IPS-20b (cell line): ENCODE results near the gene PGA5.

Source experiments
- H3K27ac ChIP-seq: one replicate; pipeline ENCODE4 v1.5.1; 2013; ENCODE audit warnings: low read length
- H3K27me3 ChIP-seq: 2 replicates; pipeline ENCODE4 v1.6.1; 2013; ENCODE audit warnings: mild to moderate bottlenecking, low read length, inconsistent platforms; ENCODE audit not compliant: insufficient read depth
- H3K36me3 ChIP-seq: 2 replicates; pipeline ENCODE4 v1.6.1; 2013; ENCODE audit warnings: low read depth, mild to moderate bottlenecking, inconsistent platforms, low read length, moderate library complexity; ENCODE audit not compliant: insufficient read depth
- H3K4me1 ChIP-seq: 2 replicates; pipeline ENCODE4 v1.6.1; 2013; ENCODE audit warnings: mild to moderate bottlenecking, control low read depth, inconsistent platforms, low read length, moderate library complexity; ENCODE audit not compliant: insufficient read depth
- H3K4me3 ChIP-seq: 2 replicates; pipeline ENCODE4 v1.5.1; 2013; ENCODE audit warnings: mild to moderate bottlenecking, low read length, inconsistent platforms
- H3K9ac ChIP-seq: 2 replicates; pipeline ENCODE4 v1.6.1; 2013; ENCODE audit warnings: low read depth, mild to moderate bottlenecking, inconsistent platforms, low read length, moderate library complexity
- H3K9me3 ChIP-seq: 2 replicates; pipeline ENCODE4 v1.6.1; 2013; ENCODE audit warnings: mild to moderate bottlenecking, low read depth, low read length, inconsistent platforms; ENCODE audit not compliant: insufficient read depth

Gene PGA5

DNA sequence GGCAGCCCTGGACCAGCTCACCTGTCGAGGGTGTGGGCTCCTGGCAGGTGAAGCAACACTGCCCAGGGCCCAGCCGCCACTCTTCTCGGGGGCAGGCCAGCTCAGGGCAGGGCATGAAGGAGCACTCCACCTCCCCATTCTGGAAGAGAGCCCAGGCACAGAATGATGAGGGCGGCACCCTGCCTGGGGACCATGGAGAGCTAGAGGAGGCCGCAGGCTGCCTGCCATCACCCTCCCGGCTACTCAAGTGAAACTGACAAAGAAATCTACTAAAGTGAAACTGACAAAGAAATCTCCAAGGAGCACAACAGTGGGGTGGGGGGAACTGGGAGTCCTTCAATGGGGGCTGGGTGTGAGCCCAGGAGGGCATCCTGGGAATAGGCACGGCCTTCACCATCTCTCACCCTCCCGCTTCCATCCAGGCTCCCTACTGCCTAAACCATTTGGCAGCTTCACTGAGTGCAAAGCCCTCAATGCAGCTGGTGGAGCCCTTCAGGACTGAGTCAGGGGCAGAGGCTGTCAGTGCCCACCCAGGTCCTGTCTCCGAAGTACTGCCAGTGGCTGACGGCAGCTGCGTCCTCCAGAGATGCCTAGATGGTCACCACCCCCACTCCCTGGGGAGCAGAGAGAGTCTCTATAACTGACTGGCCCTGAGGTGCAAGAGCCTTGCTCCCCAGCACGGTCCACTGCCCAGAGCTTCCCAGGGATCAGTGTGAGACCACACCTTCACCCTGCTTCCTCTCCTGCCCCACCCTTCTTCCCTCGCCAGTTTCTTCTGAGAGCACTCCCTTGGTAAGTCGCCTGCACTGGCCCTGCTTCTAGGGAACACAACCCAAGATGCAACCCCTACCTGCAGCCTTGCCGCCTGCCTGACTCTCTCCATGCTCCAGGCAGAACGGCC is 32.5 kb downstream of the PGA5 start:
- H3K4me3 ChIP-seq = no peak overlapping the region
- no peak overlapping the region for H3K27ac ChIP-seq
- H3K4me1 ChIP-seq = no peaks in the 10 kb centered on the region
- H3K36me3 ChIP-seq = peaks cover 21% of the 10 kb centered on the region
- 0 out of 2 replicates have a peak, but pooled peaks cover 4% of the 10 kb centered on the region for H3K27me3 ChIP-seq
- no peaks in the 10 kb centered on the region for H3K9me3 ChIP-seq
- no peak overlapping the region for H3K9ac ChIP-seq

DNA sequence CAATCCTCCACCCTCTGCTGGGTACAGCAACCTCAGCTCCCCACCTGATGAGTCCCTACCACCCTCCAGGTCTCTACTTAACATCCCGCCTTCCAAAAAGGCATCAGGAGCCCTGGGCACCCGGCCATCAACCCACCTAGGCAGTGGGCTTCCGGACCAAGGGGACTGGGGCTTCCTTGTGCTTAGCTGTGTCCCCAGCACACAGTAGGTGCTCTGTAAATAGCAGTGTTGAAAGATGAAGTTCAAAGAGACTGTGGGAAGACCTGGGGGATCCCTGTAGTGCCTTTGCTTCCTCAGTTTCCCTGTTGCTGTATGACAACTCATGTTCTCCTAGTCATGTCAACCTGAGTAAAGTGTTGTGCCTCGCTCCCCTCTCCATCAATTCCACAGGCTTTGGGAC is 33.1 kb downstream of the PGA5 start:
- no peak overlapping the region for H3K4me3 ChIP-seq
- no peaks in the 10 kb centered on the region for H3K4me1 ChIP-seq
- H3K27ac ChIP-seq = no peak overlapping the region
- no peaks in the 10 kb centered on the region for H3K9me3 ChIP-seq
- no peak overlapping the region for H3K9ac ChIP-seq
- peaks cover 22% of the 10 kb centered on the region for H3K36me3 ChIP-seq
- 0 out of 2 replicates have a peak, but pooled peaks cover 4% of the 10 kb centered on the region for H3K27me3 ChIP-seq

DNA sequence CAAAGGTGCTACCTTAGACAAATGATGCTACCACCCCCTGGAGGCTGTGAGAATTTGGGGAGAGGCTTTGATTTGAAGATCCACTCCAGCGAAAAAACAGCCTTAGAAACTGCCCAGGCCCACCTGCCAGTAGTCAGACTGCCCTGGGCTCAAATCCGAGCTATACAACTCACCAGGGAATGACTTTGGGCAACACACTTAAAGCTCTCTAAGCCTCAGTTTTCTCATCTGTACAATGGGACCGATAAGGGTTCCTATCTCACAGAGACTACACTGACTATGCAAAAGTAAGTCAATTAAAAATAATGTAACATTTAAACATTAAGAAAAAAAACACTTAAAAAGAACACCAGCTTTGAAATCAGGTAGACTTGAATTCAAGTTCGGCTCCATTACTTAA is 34.2 kb downstream of the PGA5 start:
- peaks cover 23% of the 10 kb centered on the region for H3K36me3 ChIP-seq
- H3K27ac ChIP-seq = no peak overlapping the region
- no peaks in the 10 kb centered on the region for H3K9me3 ChIP-seq
- no peak overlapping the region for H3K9ac ChIP-seq
- H3K4me1 ChIP-seq = peaks cover 4% of the 10 kb centered on the region
- 0 out of 2 replicates have a peak, but pooled peaks cover 4% of the 10 kb centered on the region for H3K27me3 ChIP-seq
- H3K4me3 ChIP-seq = no peak overlapping the region

DNA sequence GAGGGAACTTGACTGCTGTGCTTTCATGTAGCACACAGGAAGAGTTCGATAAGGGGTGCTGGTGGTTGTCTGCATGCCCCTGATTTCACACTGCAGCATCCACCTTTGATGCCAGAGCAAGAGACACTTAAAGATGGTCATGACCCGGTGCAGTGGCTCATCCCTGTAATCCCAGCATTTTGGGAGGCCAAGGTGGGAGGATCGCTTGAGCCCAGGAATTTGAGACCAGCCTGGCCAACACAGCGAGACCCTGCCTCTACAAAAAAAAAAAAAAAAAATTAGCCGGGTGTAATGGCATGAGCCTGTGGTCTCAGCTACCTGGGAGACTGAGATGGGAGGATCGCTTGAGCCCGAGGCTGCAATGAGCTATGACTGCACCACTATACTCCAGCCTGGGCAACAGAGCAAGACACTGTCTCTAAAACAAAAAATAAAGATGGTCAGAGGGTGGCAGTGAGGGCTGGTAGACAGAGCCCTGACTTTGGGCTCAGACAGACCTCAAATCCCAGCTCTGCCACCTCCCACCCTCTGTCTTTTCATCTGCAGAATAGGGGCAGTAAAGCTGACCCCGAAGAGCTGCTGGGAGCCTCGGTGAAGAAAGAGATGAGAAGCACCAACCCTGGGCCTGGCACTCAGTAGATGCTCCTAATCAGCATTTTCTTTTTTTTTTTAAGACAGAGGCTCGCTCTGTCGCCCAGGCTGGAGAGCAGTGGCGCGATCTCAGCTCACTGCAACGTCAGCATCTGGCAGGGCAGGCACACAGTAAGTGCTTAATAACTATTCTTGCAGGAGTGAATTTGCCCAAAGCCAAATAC is 36.4 kb downstream of the PGA5 start:
- H3K36me3 ChIP-seq = peaks cover 21% of the 10 kb centered on the region; the same call in 1 of the 2 replicates
- H3K27ac ChIP-seq = no peak overlapping the region
- H3K9ac ChIP-seq = no peak overlapping the region

DNA sequence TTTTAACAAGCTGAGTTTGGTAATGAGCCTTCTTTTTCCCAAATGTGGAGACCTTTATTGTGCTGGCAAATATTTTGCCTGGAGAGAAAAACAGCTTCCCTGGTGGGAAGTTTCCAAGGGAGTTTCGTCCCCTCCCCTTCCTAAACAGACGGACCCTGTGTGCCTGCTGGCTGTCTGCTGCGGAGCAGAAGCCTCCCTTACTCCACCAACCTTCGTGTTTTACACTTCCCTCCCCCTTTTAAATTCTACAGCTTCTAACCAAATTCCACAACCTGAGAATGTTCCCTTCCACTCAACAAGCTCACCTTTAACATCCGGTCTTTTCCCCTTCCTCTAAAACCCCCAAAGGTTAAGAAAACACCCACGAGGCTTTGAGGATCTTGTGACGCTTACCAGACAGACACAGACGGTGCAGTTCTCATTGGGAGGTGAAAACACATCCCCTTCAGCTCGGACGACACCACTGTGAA is 37.1 kb downstream of the PGA5 start:
- Histone ChIP-seq H3K9me3 (no peaks in the 10 kb centered on the region), H3K36me3 (peaks cover 21% of the 10 kb centered on the region; the same call in 1 of the 2 replicates), H3K27me3 (peaks cover 17% of the 10 kb centered on the region), H3K4me1 (peaks cover 14% of the 10 kb centered on the region), H3K4me3 (no peak overlapping the region), H3K27ac (no peak overlapping the region), H3K9ac (no peak overlapping the region)

More for the DNA sequence above, 36.4 kb downstream of the PGA5 start:
- peaks cover 11% of the 10 kb centered on the region for H3K27me3 ChIP-seq
- H3K9me3 ChIP-seq = no peaks in the 10 kb centered on the region
- H3K4me1 ChIP-seq = peaks cover 14% of the 10 kb centered on the region
- H3K4me3 ChIP-seq = no peak overlapping the region

DNA sequence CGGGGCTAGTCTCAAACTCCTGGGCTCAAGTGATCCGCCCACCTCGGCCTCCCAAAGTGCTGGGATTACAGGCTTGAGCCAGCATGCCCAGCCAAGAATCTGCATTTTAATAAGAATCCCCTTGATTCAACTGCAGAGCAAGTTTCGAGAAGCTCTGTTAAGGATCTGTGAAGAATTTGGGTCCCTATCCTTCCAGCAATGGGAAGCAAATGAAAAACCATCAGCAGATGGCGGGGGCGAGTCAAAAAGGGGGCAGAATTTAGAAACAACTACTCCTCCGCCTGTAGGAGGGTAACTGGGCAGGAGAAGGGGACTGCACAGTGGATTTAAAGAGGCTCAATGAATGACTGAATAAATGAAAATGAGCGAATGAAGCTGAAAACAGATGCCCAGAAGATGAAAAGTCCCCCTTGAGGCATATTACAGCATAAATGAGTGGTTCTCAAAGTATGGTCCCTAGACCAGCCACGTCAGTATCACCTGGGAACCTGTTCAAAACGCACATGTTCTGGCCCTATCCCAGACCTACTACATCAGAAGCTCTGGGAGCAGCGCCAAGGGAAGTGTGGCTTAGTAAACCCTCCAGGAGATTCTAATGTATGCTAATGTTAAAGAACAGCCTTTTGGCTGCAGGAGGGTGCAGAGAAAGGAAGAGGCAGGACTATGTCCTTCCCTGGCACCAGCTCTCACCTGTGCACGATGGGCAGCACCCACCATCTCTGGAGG is 39.1 kb downstream of the PGA5 start:
- Histone ChIP-seq H3K27me3 (peaks cover 18% of the 10 kb centered on the region), H3K9me3 (no peaks in the 10 kb centered on the region), H3K4me1 (peaks cover 14% of the 10 kb centered on the region), H3K4me3 (no peak overlapping the region), H3K36me3 (peaks cover 32% of the 10 kb centered on the region), H3K9ac (no peak overlapping the region), H3K27ac (no peak overlapping the region)

DNA sequence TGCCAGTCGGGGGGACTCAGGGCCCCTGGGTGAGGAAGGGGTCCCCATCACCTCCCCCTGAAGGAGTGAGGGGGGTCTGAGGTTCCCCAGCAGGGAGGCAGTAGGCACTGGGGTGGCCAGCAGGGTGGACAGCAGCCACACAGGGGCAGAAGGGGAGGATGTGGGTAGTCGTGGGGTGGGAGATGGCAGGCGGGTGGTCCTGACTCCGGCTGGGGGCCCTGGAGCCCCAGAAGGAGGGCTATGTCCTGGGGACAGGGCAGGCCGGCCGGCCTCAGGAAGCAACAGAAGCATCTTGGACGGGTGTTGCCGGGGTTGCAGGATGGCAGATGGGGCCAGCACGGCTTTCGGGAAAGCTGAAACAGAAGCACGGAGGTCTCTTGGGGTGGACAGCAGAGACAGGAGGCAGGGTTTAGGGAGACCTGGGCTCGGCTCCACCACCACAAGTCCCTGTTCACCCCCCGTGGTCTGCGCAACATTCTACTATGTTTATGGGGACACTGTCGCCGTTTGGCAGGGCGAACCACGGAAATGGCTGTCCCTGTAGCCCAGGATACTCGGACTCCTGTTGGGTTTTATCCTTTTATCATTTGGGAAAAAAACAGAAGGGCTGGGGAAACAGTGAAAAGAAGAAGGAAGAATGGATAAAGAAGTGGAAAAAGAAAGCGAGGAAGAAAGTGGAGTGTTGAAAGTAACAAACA is 40.1 kb downstream of the PGA5 start:
- peaks cover 35% of the 10 kb centered on the region for H3K36me3 ChIP-seq
- no peak overlapping the region for H3K4me3 ChIP-seq
- peaks cover 18% of the 10 kb centered on the region for H3K27me3 ChIP-seq
- H3K9me3 ChIP-seq = no peaks in the 10 kb centered on the region
- H3K4me1 ChIP-seq = peaks cover 14% of the 10 kb centered on the region
- no peak overlapping the region for H3K9ac ChIP-seq
- no peak overlapping the region for H3K27ac ChIP-seq

DNA sequence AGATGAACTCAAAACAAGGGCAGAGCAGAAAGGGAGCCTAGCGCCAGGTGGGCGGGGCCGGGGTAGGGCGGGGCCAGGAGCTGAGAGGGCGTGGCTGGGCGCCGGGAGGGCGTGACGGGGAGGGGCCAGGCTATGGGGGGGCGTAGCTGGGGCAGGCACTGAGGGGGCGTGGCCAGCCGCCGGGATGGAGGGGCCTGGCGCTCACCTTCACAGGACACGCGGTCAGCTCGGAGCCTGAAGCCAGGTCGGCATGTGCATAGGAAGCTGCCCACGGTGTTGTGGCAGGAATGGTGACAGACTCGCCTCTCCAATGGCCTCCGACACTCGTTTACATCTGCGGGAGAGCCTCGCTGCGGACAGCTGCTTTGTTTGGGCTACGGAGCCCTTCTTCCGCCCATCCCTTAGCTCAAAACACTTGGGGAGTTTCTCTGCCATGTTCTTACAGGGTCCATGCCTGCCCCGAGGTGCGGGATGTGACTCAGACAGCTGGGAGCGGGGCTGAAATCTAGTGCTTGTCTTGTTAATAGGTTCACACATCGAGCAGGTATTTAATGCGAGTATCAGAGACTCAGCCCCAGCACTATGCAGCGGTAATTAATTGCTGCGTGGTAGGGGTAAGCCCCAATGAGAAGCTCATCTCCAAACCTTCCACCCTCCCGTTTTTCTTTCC is 40.7 kb downstream of the PGA5 start:
- Histone ChIP-seq H3K4me1 (peaks cover 14% of the 10 kb centered on the region), H3K27ac (no peak overlapping the region), H3K4me3 (peak overlapping the region; percentile 44), H3K27me3 (peaks cover 18% of the 10 kb centered on the region), H3K36me3 (peaks cover 39% of the 10 kb centered on the region), H3K9me3 (no peaks in the 10 kb centered on the region), H3K9ac (peak overlapping the region; percentile 31; the same call in 1 of the 2 replicates)

DNA sequence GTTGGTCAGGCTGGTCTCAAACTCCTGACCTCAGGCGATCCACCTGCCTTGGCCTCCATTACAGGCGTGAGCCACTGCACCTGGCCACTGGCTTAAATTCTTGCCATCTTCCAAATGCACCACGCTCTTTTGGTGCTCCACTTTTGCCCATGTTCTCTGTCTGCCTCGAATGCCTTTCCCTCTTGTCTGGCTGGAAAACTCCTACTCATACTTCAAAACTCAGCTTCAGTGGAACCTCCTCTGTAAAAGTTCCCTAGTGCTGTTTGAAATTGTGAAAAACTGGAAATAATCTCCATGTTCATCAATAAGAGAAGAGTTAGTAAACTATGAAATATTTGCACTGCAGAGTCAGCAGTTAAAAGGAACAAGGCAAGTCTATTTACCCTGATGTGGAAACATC is 42.6 kb downstream of the PGA5 start:
- peaks cover 14% of the 10 kb centered on the region for H3K4me1 ChIP-seq
- H3K27me3 ChIP-seq = peaks cover 14% of the 10 kb centered on the region
- H3K36me3 ChIP-seq = peaks cover 32% of the 10 kb centered on the region
- H3K9me3 ChIP-seq = no peaks in the 10 kb centered on the region
- H3K9ac ChIP-seq = no peak overlapping the region
- no peak overlapping the region for H3K4me3 ChIP-seq
- no peak overlapping the region for H3K27ac ChIP-seq

DNA sequence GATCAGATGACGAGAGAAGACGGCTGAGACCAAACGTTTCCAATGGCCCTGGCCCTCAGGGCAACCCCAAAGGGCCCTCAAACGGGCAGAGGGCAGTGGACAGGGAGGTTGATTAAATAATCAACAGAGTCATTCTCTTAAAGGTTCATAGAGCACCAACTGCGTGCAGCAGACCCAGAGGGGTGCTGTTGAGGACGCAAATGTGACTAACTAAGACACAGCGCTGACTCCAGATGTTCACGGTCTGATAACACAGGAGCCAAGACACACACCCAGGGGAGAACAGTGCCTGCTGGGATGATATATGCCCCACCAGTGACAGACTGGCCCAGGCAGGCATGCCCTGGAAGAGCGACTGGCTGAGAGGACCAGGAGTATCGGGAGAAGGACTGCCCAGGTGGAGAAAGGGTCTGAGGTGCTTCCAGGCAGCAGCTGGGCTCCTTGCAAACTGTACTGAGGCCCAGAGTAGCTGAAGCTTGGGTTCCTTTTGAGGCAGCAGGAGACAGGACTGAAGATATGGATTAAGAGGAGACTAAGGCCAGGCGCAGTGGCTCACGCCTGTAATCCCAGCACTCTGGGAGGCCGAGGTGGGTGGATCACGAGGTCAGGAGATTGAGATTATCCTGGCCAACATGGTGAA is 46.5 kb downstream of the PGA5 start:
- peaks cover 29% of the 10 kb centered on the region for H3K36me3 ChIP-seq
- H3K4me3 ChIP-seq = no peak overlapping the region
- H3K27ac ChIP-seq = no peak overlapping the region
- peaks cover 7% of the 10 kb centered on the region for H3K27me3 ChIP-seq
- H3K4me1 ChIP-seq = no peaks in the 10 kb centered on the region
- H3K9ac ChIP-seq = no peak overlapping the region
- H3K9me3 ChIP-seq = no peaks in the 10 kb centered on the region
